Neural progenitor cell (in vitro differentiated cells): ENCODE results near the gene PDCD4.

ENCODE experiments used
- EZH2 ChIP-seq: fragments of 200-600 bp; sonication (generic); IDR thresholded peaks from 2 replicates; pipeline ENCODE4 v1.6.1; 2017; ENCODE audit warnings: antibody characterized with exemption, mild to moderate bottlenecking, moderate library complexity
- TF ChIP-seq, protein P1 (sequence below): fragments of 200-600 bp; sonication (generic); IDR thresholded peaks from 2 replicates; pipeline ENCODE4 v1.5.1; 2017; ENCODE audit warnings: antibody characterized with exemption, mild to moderate bottlenecking

DNA sequence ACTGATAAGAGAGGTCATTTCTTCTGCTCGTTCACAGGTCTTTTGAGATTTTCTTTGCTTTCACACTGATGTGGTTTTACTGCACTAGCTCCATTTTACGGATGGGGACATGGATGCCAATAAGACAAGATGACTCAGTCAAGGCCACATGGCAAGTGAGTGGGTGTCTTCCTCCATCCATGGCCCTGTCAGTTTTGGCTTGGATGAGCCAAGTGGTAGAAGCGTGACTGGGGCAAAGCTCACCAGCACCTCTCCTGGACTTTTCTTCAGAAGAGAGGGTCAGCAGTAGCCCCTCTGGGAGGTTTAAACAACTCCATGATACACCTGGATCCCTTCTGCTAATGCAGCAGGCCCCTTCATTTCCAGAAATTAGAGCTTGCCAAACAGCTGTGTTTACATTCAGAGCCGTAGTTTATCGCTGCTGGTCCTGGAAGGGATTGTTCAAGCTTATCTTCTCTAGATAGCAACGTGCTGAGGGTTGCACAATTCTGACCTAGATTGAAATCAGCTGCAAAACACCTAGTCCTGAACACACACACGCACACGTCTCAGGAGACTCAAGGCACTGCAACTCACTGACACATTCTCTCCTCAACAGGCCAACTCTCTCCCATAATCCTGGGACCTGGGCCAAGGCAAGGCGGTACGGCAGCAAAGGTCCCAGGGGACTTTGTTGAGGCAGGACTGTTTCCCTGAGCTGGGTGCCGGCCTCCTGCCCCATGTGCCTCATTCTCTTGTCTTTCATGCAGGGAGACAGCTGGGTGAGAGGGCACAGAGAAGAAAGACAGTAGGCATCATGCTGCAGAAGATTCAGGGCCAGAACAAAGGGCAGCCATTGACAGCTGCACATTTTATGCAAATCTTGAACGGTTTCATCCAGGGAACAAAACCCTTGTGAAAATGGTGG, 14.2 kb upstream of the PDCD4 start:
- no peak for TF ChIP-seq EZH2
- TF ChIP-seq, protein P1, sequence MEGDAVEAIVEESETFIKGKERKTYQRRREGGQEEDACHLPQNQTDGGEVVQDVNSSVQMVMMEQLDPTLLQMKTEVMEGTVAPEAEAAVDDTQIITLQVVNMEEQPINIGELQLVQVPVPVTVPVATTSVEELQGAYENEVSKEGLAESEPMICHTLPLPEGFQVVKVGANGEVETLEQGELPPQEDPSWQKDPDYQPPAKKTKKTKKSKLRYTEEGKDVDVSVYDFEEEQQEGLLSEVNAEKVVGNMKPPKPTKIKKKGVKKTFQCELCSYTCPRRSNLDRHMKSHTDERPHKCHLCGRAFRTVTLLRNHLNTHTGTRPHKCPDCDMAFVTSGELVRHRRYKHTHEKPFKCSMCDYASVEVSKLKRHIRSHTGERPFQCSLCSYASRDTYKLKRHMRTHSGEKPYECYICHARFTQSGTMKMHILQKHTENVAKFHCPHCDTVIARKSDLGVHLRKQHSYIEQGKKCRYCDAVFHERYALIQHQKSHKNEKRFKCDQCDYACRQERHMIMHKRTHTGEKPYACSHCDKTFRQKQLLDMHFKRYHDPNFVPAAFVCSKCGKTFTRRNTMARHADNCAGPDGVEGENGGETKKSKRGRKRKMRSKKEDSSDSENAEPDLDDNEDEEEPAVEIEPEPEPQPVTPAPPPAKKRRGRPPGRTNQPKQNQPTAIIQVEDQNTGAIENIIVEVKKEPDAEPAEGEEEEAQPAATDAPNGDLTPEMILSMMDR, result no peak
